GM23248 (cell line): ENCODE data around the gene ATXN7L1. TPM values are rescaled to one million over a fixed set of nuclear protein-coding genes. Genes with fewer than 3 reads are reported as not detected.

Experiments
- DNase-seq: peaks from one replicate; pipeline ENCODE4 v3.0.0-alpha.2; 2015
- H2AFZ ChIP-seq: fragments of 200-600 bp; sonication (generic); 2 replicates; pipeline ENCODE4 v1.6.1; 2016; ENCODE audit warnings: antibody characterized with exemption
- H3F3A ChIP-seq: fragments of 200-600 bp; sonication (generic); 2 replicates; pipeline ENCODE4 v1.6.1; 2016; ENCODE audit warnings: mild to moderate bottlenecking, antibody characterized with exemption, mixed run types; ENCODE audit not compliant: insufficient read depth
- H3K27ac ChIP-seq: fragments of 200-600 bp; sonication (generic); 2 replicates; pipeline ENCODE4 v1.5.1; 2016; ENCODE audit warnings: mild to moderate bottlenecking
- H3K27me3 ChIP-seq: fragments of 200-600 bp; sonication (generic); replicated peaks from 2 replicates; pipeline ENCODE4 v1.6.1; 2016; ENCODE audit warnings: mild to moderate bottlenecking; ENCODE audit not compliant: insufficient read depth
- H3K36me3 ChIP-seq: fragments of 200-600 bp; sonication (generic); 2 replicates; pipeline ENCODE4 v1.6.1; 2016; ENCODE audit warnings: low read depth, mild to moderate bottlenecking
- H3K4me1 ChIP-seq: fragments of 200-600 bp; sonication (generic); 2 replicates; pipeline ENCODE4 v1.6.1; 2016; ENCODE audit warnings: mild to moderate bottlenecking; ENCODE audit not compliant: insufficient read depth
- H3K4me2 ChIP-seq: fragments of 200-600 bp; sonication (generic); one replicate; pipeline ENCODE4 v1.6.1; 2016; ENCODE audit warnings: mild to moderate bottlenecking; ENCODE audit not compliant: unreplicated experiment
- H3K4me3 ChIP-seq: fragments of 200-600 bp; sonication (generic); 2 replicates; pipeline ENCODE4 v1.5.1; 2016; ENCODE audit warnings: mild to moderate bottlenecking
- H3K79me2 ChIP-seq: fragments of 200-600 bp; sonication (generic); 2 replicates; pipeline ENCODE4 v1.6.1; 2016; ENCODE audit warnings: mild to moderate bottlenecking; ENCODE audit not compliant: insufficient read depth
- H3K9ac ChIP-seq: fragments of 200-600 bp; sonication (generic); 2 replicates; pipeline ENCODE4 v1.6.1; 2016; ENCODE audit warnings: mild to moderate bottlenecking
- H3K9me2 ChIP-seq: fragments of 200-600 bp; sonication (generic); 2 replicates; pipeline ENCODE4 v1.6.1; 2016; ENCODE audit warnings: mixed run types, mild to moderate bottlenecking, moderate library complexity; ENCODE audit not compliant: insufficient read depth
- H3K9me3 ChIP-seq: fragments of 200-600 bp; sonication (generic); one replicate; pipeline ENCODE4 v1.6.1; 2017; ENCODE audit warnings: low read depth
- H4K20me1 ChIP-seq: fragments of 200-600 bp; sonication (generic); 2 replicates; pipeline ENCODE4 v1.6.0; 2016; ENCODE audit not compliant: insufficient read depth
- EZH2 ChIP-seq: fragments of 200-600 bp; sonication (generic); IDR thresholded peaks from 2 replicates; pipeline ENCODE4 v1.6.1; 2018; ENCODE audit warnings: antibody characterized with exemption, mild to moderate bottlenecking; ENCODE audit not compliant: insufficient read depth, poor library complexity, severe bottlenecking
- EZH2phosphoT487 ChIP-seq: fragments of 200-600 bp; sonication (generic); IDR thresholded peaks from 2 replicates; pipeline ENCODE4 v1.6.1; 2018; ENCODE audit warnings: antibody characterized with exemption, moderate library complexity, mild to moderate bottlenecking, low read depth; ENCODE audit not compliant: insufficient read depth
- WGBS, 2 experiments: methylation state at CpG; one replicate each; pipeline ENCODE4 v1.1.6; 2015 to 2017; ENCODE audit warnings: low lambda C conversion rate in 2 of 2, low coverage in 1 of 2; ENCODE audit errors: missing lambda C conversion rate in 2 of 2; 5-methylcytosine and 5-hydroxymethylcytosine counted together
- in situ Hi-C: fragments of 300-500 bp; cut with MboI; formaldehyde crosslinking; loops from 2 replicates; pipeline ENCODE4 v1.15.0; 2020
- polyA plus RNA-seq: library from polyadenylated mRNA; unstranded; fragments of >200 nt; fragmentation: Nextera tagmentation; extraction: Ambion mirVana; gene quantifications from 2 replicates; pipeline ENCODE4 v1.2.1, GENCODE V29; 2016
- total RNA-seq: library from RNA; depleted of rRNA; stranded (reverse); fragments of >200 nt; shearing (Covaris generic); gene quantifications from 2 replicates; pipeline ENCODE4 v1.2.3, GENCODE V29; 2014

ATXN7L1 gene
- total and polyA plus RNA-seq, 2 experiments from 2014 or later: 3.7 to 4.5 TPM

DNA sequence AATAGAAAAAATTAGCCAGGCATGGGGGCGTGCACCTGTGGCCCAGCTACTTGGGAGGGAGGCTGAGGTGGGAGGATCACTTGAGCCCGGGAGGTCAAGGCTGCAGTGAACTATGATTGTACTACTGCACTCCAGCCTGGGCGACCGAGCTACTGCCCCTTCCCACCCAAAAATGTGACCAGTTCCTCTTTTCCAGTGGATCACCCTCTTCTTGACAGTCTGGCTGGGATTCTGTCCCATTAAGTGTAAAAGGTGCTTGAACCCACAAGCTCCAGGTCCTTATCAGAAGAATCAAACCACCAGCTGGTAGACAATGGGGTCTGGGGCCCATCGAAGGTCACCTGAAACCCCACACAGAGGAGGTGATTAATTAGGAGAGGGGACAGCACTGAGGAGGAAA is 14.1 kb downstream of the ATXN7L1 start:
- no peaks in the 10 kb centered on the region for H3F3A ChIP-seq
- no peaks in the 10 kb centered on the region for H3K9me3 ChIP-seq
- TF ChIP-seq EZH2 (no peak), EZH2phosphoT487 (no peak)
- no peaks in the 10 kb centered on the region for H3K27me3 ChIP-seq
- no peaks in the 10 kb centered on the region for H4K20me1 ChIP-seq
- no peak for DNase-seq
- no peaks in the 10 kb centered on the region for H3K4me1 ChIP-seq
- H3K4me3 ChIP-seq: no peak overlapping the region
- 0 out of 2 replicates have a peak, but pooled peaks cover 7% of the 10 kb centered on the region for H3K79me2 ChIP-seq
- 88 to 93% methylated on average over 5 of the region's 5 CpGs for WGBS, 2 experiments
- no peak overlapping the region for H3K9ac ChIP-seq
- H2AFZ ChIP-seq: no peak overlapping the region
- H3K36me3 ChIP-seq: no peaks in the 10 kb centered on the region
- in situ Hi-C loops: no loop called here
- H3K9me2 ChIP-seq: no peaks in the 10 kb centered on the region
- no peak overlapping the region for H3K4me2 ChIP-seq
- H3K27ac ChIP-seq: no peak overlapping the region

GRCh38 chr7:105861224-105861623 is 15.2 kb downstream of the ATXN7L1 start:
- Histone ChIP-seq H4K20me1 (no peaks in the 10 kb centered on the region), H3K4me2 (no peak overlapping the region), H3K4me1 (no peaks in the 10 kb centered on the region), H3K27ac (no peak overlapping the region), H3K9me2 (no peaks in the 10 kb centered on the region), H3F3A (no peaks in the 10 kb centered on the region), H3K27me3 (no peaks in the 10 kb centered on the region), H3K4me3 (no peak overlapping the region), H2AFZ (no peak overlapping the region), H3K36me3 (no peaks in the 10 kb centered on the region), H3K79me2 (0 out of 2 replicates have a peak, but pooled peaks cover 7% of the 10 kb centered on the region), H3K9me3 (no peaks in the 10 kb centered on the region), H3K9ac (no peak overlapping the region)
- 80 to 83% methylated on average over 4 to 5 of the region's 5 CpGs for WGBS, 2 experiments
- TF ChIP-seq EZH2 (no peak), EZH2phosphoT487 (no peak)
- in situ Hi-C loops: no loop called here
- DNase-seq: no peak

- in situ Hi-C loops: no loop called here
- Histone ChIP-seq H3K9me3 (no peaks in the 10 kb centered on the region), H2AFZ (no peak overlapping the region), H3K4me1 (no peaks in the 10 kb centered on the region), H3K4me2 (no peak overlapping the region), H3K79me2 (0 out of 2 replicates have a peak, but pooled peaks cover 7% of the 10 kb centered on the region), H3K27ac (no peak overlapping the region), H3K27me3 (no peaks in the 10 kb centered on the region), H3K36me3 (no peaks in the 10 kb centered on the region), H3K9me2 (no peaks in the 10 kb centered on the region), H3K9ac (no peak overlapping the region), H3K4me3 (no peak overlapping the region), H4K20me1 (no peaks in the 10 kb centered on the region), H3F3A (no peaks in the 10 kb centered on the region)
- DNase-seq: no peak
- 92 to 93% methylated on average over 8 of the region's 8 CpGs for whole genome bisulfite sequencing, 2 experiments
- TF ChIP-seq EZH2: no peak
- no peak for TF ChIP-seq EZH2phosphoT487
Measured at GRCh38 chr7:105860793-105861192, 15.6 kb downstream of the ATXN7L1 start.

- in situ Hi-C loops: no loop called here
- H3F3A ChIP-seq: no peaks in the 10 kb centered on the region
- H3K9ac ChIP-seq: no peak overlapping the region
- H4K20me1 ChIP-seq: no peaks in the 10 kb centered on the region
- H3K27me3 ChIP-seq: no peaks in the 10 kb centered on the region
- H3K79me2 ChIP-seq: peaks cover 11% of the 10 kb centered on the region
- no peak for DNase-seq
- no peaks in the 10 kb centered on the region for H3K36me3 ChIP-seq
- H3K9me2 ChIP-seq: no peaks in the 10 kb centered on the region
- no peak overlapping the region for H2AFZ ChIP-seq
- 77 to 78% methylated on average over 2 of the region's 2 CpGs for WGBS, 2 experiments
- no peaks in the 10 kb centered on the region for H3K9me3 ChIP-seq
- no peak overlapping the region for H3K4me3 ChIP-seq
- H3K4me2 ChIP-seq: no peak overlapping the region
- H3K27ac ChIP-seq: no peak overlapping the region
- TF ChIP-seq EZH2 (no peak), EZH2phosphoT487 (no peak)
- H3K4me1 ChIP-seq: peaks cover 11% of the 10 kb centered on the region; the same call in 1 of the 2 replicates
Measured at GRCh38 chr7:105857009-105857952, 19.1 kb downstream of the ATXN7L1 start.
